Measurements from ENCODE around the gene PCDH9. TPM values are rescaled to one million over a fixed set of nuclear protein-coding genes. Genes with fewer than 3 reads are reported as not detected.

PCDH9 gene
- total RNA-seq, 4 donors from 2014 or later = 5.7 to 12.9 (median 6.8) TPM

GRCh38 chr13:66343224-66343828, 886.8 kb downstream of the PCDH9 start:
- no peak for DNase-seq (ENCODE audit: low spot score)
- no peak for ATAC-seq (ENCODE audit: low FRiP score)
- TF ChIP-seq, protein P1, sequence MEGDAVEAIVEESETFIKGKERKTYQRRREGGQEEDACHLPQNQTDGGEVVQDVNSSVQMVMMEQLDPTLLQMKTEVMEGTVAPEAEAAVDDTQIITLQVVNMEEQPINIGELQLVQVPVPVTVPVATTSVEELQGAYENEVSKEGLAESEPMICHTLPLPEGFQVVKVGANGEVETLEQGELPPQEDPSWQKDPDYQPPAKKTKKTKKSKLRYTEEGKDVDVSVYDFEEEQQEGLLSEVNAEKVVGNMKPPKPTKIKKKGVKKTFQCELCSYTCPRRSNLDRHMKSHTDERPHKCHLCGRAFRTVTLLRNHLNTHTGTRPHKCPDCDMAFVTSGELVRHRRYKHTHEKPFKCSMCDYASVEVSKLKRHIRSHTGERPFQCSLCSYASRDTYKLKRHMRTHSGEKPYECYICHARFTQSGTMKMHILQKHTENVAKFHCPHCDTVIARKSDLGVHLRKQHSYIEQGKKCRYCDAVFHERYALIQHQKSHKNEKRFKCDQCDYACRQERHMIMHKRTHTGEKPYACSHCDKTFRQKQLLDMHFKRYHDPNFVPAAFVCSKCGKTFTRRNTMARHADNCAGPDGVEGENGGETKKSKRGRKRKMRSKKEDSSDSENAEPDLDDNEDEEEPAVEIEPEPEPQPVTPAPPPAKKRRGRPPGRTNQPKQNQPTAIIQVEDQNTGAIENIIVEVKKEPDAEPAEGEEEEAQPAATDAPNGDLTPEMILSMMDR (IDR thresholded peaks at IDR 0.05) = no peak

DNA sequence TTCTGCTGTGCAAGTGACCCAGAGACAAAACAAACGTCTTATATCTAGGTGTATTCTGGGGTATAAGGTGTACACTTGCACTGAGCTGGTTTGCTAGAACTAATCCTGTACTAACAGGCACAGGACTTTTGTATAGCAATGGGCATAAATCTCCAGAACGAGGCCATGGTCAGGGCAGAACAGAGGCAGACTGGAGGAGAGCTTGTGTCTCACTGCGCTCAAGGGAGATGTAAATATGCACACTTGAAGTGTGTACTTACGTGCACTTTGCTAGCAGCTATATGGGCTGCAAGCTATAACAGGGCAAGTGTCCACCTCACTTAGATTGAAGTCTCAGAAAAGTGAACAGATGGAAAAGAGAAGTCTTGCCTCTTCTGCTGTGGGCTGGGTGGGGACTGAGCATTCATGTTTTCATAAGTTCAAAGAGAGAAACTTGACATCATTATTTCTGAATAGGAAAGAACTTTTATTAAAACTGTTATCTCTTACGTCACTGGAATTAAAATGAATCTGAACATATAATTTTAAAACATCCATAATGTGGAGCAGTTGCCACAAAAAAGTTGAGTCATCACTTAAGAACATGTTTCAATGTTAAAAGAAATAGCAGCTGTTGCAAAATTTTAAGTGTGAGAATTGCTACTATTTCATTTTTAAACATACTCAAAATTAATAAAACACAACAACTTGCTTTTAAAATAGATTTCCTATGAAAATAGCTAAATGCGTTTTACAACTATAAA, 888.3 kb downstream of the PCDH9 start:
- no peak for DNase-seq (ENCODE audit: low spot score)
- no peak for ATAC-seq (ENCODE audit: low FRiP score)
- TF ChIP-seq, protein P1 (IDR thresholded peaks at IDR 0.05) = no peak

GRCh38 chr13:66339214-66339613, 890.9 kb downstream of the PCDH9 start:
- TF ChIP-seq, protein P1 (IDR thresholded peaks at IDR 0.05) = no peak
- ATAC-seq (ENCODE audit: low FRiP score) (no peak), DNase-seq (ENCODE audit: low spot score) (no peak)

GRCh38 chr13:66338542-66338941, 891.6 kb downstream of the PCDH9 start:
- no peak for ATAC-seq (ENCODE audit: low FRiP score)
- no peak for DNase-seq (ENCODE audit: low spot score)
- TF ChIP-seq, protein P1 (IDR thresholded peaks at IDR 0.05) = no peak

DNA sequence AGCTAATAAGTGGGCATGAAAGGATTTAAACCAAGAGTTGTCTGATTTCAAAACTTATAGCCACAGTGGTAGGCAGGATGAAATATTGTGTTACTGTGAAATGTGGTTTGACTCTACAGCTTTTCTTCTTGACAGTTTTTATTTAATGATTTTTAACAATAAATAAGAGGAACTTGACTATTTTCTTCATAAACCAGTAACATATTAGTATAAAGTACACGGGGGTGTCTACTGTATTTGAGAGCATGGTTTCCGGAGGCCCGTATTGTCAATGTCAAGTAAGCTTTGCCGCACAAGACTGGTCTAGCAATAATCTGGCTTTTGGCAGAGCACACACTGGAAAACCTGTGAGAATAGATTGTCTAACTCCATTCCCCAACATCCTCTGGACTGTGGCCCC, 894.5 kb downstream of the PCDH9 start:
- DNase-seq (ENCODE audit: low spot score) = no peak
- no peak for ATAC-seq (ENCODE audit: low FRiP score)
- TF ChIP-seq, protein P1 (IDR thresholded peaks at IDR 0.05) = no peak

DNA sequence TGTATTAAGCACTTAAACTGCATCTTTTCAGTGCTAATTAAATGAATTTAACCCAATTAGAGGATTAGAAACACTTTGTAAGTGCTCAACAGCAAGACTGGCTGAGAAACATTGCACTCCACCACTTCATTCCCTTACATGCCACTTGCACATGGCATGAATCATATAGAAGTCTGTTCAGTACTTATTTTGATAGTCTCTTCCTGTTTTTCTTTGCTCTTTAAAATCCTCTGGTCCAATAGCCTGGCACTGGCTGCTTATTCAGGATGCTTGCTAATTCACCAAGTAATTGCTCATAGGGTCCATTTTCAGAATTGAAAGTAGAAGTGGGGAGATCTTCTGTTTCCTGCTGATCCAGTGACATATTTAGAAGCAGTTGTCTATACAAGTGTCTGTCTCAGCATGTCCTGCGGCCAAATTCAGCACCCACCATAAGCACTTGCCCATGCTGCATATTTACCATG, 900.1 kb downstream of the PCDH9 start:
- DNase-seq (ENCODE audit: low spot score) (no peak), ATAC-seq (ENCODE audit: low FRiP score) (no peak)
- TF ChIP-seq, protein P1 (IDR thresholded peaks at IDR 0.05) = no peak

- TF ChIP-seq, protein P1 (IDR thresholded peaks at IDR 0.05) = no peak
- DNase-seq (ENCODE audit: low spot score) (no peak), ATAC-seq (ENCODE audit: low FRiP score) (no peak)
Observed at GRCh38 chr13:66328476-66328875, 901.7 kb downstream of the PCDH9 start.

All from omental fat pad (tissue), 4 donors.